Measurements from ENCODE around the gene QRICH1. TPM values are rescaled to one million over a fixed set of nuclear protein-coding genes. Genes with fewer than 3 reads are reported as not detected.

The QRICH1 gene
- total RNA-seq, 4 donors from 2014 or later, result 35.8 to 65.6 (median 47.1) TPM

GRCh38 chr3:49024449-49024848, 69.4 kb downstream of the QRICH1 start:
- DNase-seq (no peak), ATAC-seq (no peak)
- Histone ChIP-seq H3K4me1 (peaks cover 40 to 54% of the 10 kb centered on the region in 2 donors), H3K27me3 (no peaks in the 10 kb centered on the region), H3K4me3 (no peak overlapping the region), H3K9me3 (no peaks in the 10 kb centered on the region), H3K27ac (peak overlapping the region in 1 of 4 donors; percentile 96), H3K36me3 (peaks cover 0 to 52% of the 10 kb centered on the region in 2 donors)
- in situ Hi-C loops (cut with MboI; ENCODE audit: low sequenced_read_pairs in 4 of 4) (no loop called here), intact Hi-C loops (cut with DNase I; ENCODE audit: low total_unique reads) (loop anchor here (5.0 kb wide), 2 partner anchors 108 to 648 kb away; partner anchors contain the start of genes APEH and LAMB2)
- no peak for TF ChIP-seq POLR2A (IDR thresholded peaks at IDR 0.05)
- no peak for TF ChIP-seq CTCF (IDR thresholded peaks at IDR 0.05 in 4 of 5, conservative IDR thresholded peaks at IDR 0.05 in 1 of 5)

- Histone ChIP-seq H3K4me1 (peaks cover 46 to 57% of the 10 kb centered on the region in 2 donors), H3K36me3 (peaks cover 0 to 52% of the 10 kb centered on the region in 2 donors), H3K4me3 (no peak overlapping the region), H3K27me3 (no peaks in the 10 kb centered on the region), H3K27ac (peak overlapping the region in 1 of 4 donors; percentile 100), H3K9me3 (no peaks in the 10 kb centered on the region)
- intact Hi-C loops (cut with DNase I; ENCODE audit: low total_unique reads), result loop anchor here (5.0 kb wide), 2 partner anchors 109 to 649 kb away; partner anchors contain the start of genes APEH and LAMB2
- in situ Hi-C loops (cut with MboI; ENCODE audit: low sequenced_read_pairs in 4 of 4), result no loop called here
- DNase-seq, result no peak
- no peak for ATAC-seq
- TF ChIP-seq CTCF (IDR thresholded peaks at IDR 0.05 in 4 of 5, conservative IDR thresholded peaks at IDR 0.05 in 1 of 5) (no peak), POLR2A (IDR thresholded peaks at IDR 0.05) (no peak)
These were observed 70.1 kb downstream of the QRICH1 start for GRCh38 chr3:49023775-49024174.

GRCh38 chr3:49022688-49023171, 71.1 kb downstream of the QRICH1 start:
- DNase-seq, result no peak
- no peaks in the 10 kb centered on the region for H3K9me3 ChIP-seq
- H3K27ac ChIP-seq, result peak overlapping the region; percentile 97 to 100 (median 98)
- H3K4me1 ChIP-seq, result peaks cover 36 to 50% of the 10 kb centered on the region in 2 donors
- peaks cover 0 to 47% of the 10 kb centered on the region in 2 donors for H3K36me3 ChIP-seq
- H3K4me3 ChIP-seq, result peak overlapping the region; percentile 77 to 97 (median 90)
- intact Hi-C loops (cut with DNase I; ENCODE audit: low total_unique reads) (loop anchor here (5.0 kb wide), 2 partner anchors 110 to 650 kb away; partner anchors contain the start of genes APEH and LAMB2), in situ Hi-C loops (cut with MboI; ENCODE audit: low sequenced_read_pairs in 4 of 4) (no loop called here)
- H3K27me3 ChIP-seq, result no peaks in the 10 kb centered on the region
- no peak for ATAC-seq
- no peak for TF ChIP-seq POLR2A (IDR thresholded peaks at IDR 0.05)
- TF ChIP-seq CTCF (IDR thresholded peaks at IDR 0.05 in 4 of 5, conservative IDR thresholded peaks at IDR 0.05 in 1 of 5), result no peak

- peak within 1 kb of the TSS; percentile 77 to 97 (median 90) for H3K4me3 ChIP-seq
- intact Hi-C loops (cut with DNase I; ENCODE audit: low total_unique reads) (loop anchor here (1.0 to 5.0 kb wide), 4 partner anchors 15 to 650 kb away; partner anchors contain the start of genes APEH, LAMB2, QRICH1 and WDR6), in situ Hi-C loops (cut with MboI; ENCODE audit: low sequenced_read_pairs in 4 of 4) (no loop called here)
- ATAC-seq, result peak; percentile 76 to 79
- H3K4me1 ChIP-seq, result peaks cover 42 to 51% of the 10 kb centered on the region in 2 donors
- H3K27ac ChIP-seq, result peak within 1 kb of the TSS; percentile 97 to 100 (median 98)
- H3K9me3 ChIP-seq, result no peaks in the 10 kb centered on the region
- DNase-seq, result peak; percentile 91 to 95
- H3K36me3 ChIP-seq, result peaks cover 0 to 40% of the 10 kb centered on the region in 2 donors
- H3K27me3 ChIP-seq, result no peaks in the 10 kb centered on the region
- TF ChIP-seq POLR2A (IDR thresholded peaks at IDR 0.05), result peak in 1 of 2 donors; percentile 87
- TF ChIP-seq CTCF (IDR thresholded peaks at IDR 0.05 in 4 of 5, conservative IDR thresholded peaks at IDR 0.05 in 1 of 5), result peak; percentile 96 to 99 (median 99)
These were observed 71.8 kb downstream of the QRICH1 start, which contains the start of gene NDUFAF3 for GRCh38 chr3:49021813-49022687. Gene NDUFAF3 (plus strand): TSS chr3:49022121. CDS start chr3:49022145, 24 bp downstream.

Measured in gastrocnemius medialis (tissue), 4 donors.